GM21447 (cell line): ENCODE results near the gene TPK1.
"Not testable (repeated sequence)": the region's sequence is repeated elsewhere in the genome, so short reads cannot be mapped to it uniquely, and the experiment has no call there.

Experiments used
- ATAC-seq: cut with Tn5 transposase; IDR thresholded peaks from one replicate; pipeline ENCODE4 v1.9.1; 2021; ENCODE audit not compliant: unreplicated experiment

The TPK1 gene

DNA sequence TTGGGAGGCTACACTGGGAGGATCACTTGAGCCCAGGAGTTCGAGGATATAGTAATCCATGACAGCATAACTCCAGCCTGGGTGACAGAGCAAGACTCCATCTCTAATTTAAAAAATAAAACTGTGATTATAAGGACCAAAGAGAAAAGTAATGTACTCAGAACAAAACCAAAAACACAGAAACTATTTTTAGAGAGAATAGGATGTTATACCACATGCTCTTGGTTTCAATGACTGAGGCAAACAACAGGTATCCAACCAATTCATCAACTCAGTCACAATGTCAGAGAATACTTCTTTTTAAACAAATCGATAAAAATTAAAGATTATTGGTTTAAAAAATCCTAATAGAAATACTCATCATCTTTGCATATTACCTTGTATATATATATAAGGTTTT lies 186.7 kb downstream of the TPK1 start:
- ATAC-seq = no peak

- no peak for ATAC-seq
Measured at GRCh38 chr7:144641389-144642044, 194.3 kb downstream of the TPK1 start.

DNA sequence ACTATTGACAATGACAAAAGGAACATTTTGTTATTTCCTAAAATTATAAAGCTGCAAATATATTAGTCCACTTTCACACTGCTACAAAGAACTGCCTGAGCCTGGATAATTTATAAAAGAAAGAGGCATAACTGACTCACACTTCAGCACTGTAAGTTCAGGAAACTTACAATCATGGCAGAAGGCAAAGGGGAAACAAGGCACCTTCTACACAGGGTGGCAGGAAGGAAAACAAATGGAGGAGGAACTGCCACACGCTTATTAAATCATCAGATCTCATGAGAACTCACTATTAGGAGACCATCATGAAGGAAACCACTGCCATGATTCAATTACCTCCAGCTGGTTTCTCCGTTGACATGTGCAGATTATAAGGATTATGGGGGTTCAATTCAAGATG lies 203.1 kb downstream of the TPK1 start:
- ATAC-seq = no peak

DNA sequence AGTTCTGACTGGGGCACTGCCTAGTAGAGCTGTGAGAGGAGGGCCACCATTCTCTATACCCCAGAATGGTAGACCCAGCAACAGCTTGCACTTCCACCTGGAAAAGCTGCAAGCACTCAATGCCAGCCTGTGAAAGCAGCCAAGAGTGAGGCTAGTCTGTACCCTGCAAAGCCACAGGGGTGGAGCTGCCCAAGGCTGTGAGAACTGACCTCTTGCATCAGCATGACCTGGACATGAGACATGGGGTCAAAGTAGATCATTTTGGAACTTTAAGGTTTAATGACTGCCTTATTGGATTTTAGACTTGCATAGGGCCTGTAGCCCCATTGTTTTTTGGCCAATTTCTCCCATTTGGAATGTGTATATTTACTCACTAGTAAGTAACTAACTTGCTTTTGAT lies 206.3 kb downstream of the TPK1 start:
- no peak for ATAC-seq

DNA sequence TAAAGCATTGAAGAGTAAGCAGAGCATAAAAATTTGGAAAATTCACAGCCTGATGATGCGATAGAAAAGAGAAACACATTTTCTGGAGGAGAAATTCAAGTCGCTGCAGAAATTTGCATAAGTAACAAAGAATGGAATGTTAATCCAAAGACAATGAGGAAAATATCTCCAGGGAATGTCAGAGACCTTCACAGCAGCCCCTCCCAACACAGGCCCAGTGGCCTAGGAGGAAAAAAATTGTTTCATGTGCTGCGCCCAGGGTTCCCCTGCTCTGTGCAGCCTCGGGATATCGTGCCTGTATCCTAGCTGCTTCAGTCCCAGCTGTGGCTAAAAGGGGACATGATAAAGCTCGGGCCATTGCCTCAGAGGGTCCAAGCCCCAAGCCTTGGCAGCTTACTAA lies 206.8 kb downstream of the TPK1 start:
- ATAC-seq = no peak

DNA sequence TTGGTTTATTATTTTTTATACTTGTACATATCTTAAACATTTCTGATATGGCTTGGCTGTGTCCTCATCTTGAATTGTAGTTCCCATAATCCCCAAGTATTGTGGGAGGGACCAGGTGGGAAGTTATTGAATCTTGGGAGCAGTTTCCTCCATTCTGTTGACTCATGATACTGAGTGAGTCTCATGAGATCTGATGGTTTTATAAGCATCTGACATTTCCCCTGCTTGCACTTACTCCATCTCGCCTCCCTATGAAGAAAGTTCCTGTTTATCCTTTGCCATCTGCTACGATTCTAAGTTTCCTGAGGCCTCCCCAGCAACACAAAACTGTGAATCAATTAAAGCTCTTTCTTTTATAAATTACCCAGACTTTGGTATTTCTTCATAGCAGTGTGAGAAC lies 207.7 kb downstream of the TPK1 start:
- no peak for ATAC-seq

DNA sequence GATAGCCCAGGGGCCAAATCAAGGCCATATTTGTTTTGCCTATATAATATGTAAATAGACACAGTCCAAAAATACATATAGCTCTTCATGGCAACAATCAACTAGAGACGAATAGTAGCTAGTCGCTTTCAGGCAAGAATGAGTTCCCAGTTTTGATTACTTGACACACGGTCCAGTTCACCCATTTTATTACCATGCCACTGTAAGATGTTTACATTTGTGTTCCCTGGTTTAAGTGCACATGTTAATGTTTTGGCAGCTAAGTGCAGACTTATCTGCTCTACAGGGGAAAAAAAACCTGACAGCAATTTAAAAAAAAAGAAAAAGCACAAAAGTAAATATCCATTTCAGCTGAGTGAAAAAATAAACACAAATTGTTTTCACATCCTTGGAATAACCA lies 213.1 kb downstream of the TPK1 start:
- ATAC-seq = no peak

DNA sequence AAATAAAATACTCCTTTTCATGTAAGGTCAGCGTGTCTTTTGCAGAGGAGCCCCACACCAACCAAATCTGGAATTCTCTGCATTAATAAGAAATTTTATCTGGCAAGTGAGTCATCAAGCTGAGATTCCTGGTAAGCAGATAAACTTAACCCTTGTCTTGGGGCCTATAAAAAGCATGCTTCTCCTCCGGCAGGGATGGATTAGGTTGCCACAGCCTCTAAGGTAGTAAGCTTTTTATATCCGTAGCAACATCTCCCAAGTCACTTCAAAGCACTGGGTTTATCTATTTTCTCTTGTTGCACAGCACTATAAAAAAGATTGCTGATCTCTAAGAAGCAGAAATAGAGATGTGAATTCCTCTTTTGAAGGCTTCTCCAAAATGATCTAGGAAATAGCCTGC lies 229.6 kb downstream of the TPK1 start:
- no peak for ATAC-seq

DNA sequence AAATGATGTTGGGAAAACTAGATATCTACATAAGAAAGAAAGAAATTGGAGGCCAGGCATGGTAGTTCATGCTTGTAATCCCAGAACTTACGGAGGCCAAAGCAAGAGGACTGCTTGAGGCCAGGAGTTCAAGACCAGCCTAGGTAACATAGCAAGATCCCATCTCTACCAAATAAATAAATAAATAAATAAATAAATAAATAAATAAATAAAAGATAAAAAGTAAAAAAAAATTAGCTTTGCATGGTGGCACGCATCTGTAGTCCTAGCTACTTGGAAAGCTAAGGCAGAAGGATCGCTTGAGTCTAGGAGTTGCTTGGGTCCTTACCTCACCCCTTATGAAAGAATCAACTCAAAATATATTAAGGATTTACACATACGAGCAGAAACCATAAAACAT lies 238.9 kb downstream of the TPK1 start:
- ATAC-seq = no peak

DNA sequence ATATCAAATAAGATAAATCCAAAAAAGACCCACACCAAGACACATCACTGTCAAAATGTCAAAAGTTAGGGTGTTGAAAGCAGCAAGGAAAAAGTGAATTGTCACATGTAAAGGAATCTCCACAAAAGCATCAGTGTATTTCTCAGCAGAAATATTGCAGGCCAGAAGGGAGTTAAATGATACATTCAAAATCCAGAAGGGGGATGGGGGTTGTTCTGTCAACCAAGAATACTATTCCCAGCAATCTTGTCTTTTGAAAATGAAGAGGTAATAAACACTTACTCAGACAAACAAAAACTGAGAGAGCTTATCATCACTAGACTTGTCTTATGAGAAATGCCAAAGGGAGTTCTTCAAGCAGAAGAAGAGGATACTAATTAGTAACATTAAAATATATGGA lies 241.3 kb downstream of the TPK1 start:
- no peak for ATAC-seq

- no peak for ATAC-seq
Measured at GRCh38 chr7:144588559-144589051, 247.2 kb downstream of the TPK1 start.

GRCh38 chr7:144587701-144588100 lies 248.2 kb downstream of the TPK1 start:
- ATAC-seq = no peak

GRCh38 chr7:144584726-144585125 lies 251.1 kb downstream of the TPK1 start:
- ATAC-seq = no peak

DNA sequence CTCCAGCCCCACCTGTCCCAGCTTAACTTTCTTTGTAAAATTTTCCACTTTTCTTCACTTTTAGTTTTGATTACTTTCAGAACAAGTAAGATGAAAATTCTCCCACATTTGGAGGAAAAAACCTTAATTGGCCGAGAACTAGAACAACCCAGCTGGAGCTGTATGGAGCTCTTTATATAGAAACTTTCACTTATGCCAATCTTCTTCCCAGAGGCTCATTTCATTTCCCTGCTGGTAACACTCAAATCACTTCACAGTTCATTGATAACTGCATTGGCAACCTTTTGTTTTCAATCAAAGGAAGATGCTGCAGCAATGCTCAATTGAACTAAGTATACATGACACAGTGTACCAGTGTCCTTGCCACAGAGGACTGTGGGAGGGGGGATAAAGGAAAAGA lies 256.2 kb downstream of the TPK1 start:
- no peak for ATAC-seq

DNA sequence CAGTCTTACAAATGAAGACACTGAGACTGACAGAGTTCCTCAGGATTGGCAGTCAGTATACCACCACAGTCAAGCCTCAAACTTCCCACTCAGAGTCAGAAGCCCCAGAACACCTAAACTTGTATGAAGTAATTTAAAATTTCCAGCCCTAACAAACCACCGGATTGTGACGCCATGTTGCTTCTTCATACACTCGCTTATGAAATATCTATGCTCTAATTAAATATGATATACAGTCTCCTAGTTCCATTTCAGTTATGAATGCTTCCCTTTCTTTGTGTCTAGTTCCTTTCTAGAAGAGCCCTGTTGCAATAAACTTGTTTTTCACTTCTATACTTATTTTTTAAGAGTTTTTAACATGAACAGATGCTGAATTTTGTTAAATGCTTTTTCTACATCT lies 260.4 kb downstream of the TPK1 start:
- ATAC-seq = no peak

DNA sequence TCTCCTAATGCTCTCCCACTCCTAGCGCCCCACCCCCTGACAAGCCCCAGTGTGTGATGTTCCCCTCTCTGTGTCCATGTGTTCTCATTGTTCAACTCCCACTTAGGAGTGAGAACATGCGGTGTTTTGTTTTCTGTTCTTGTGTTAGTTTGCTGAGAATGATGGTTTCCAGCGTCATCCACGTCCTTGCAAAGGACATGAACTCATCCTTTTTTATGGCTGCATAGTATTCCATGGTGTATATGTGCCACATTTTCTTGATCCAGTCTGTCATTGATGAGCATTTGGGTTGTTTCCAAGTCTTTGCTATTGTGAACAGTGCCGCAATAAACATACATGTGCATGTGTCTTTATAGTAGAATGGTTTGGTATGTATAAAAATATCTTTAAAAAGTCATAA lies 261.1 kb downstream of the TPK1 start:
- ATAC-seq = not testable (repeated sequence)

DNA sequence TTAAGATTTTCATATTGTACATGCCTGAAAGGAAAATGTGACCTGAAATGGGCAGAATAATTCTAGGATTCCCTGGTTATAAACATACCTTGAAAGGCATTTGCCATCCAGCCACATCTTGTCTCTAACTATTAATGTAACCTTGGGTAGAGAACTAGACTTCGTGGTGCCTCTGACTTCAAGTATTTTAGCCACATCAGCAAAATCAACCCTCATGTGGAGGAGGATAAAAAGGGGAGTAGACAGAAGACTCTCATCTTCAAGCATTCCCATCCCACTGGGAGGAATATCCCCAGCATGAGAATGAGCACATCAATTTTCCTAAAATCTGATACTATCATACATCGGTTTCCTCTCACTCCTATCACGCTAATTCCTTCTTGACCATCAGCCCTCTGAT lies 267.6 kb downstream of the TPK1 start:
- ATAC-seq = no peak

DNA sequence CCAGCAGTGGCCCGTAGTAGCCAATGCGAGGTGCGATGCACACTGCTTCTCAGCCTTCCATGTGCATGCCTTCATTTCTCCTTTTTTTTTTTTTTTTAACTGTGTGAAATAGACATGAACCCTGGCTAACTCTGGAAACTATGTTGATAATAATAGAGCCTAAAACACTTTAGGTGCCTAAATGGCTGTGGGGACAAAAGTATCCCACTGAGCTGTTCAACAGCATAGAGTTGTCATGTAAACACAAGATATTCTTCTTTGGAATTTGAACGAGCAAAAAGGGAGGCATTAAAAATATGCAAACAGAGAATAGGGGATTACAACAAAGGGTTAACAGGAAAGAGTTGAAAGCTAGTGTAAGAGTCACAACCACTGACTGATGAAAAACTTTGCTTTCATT lies 270.3 kb downstream of the TPK1 start:
- no peak for ATAC-seq

DNA sequence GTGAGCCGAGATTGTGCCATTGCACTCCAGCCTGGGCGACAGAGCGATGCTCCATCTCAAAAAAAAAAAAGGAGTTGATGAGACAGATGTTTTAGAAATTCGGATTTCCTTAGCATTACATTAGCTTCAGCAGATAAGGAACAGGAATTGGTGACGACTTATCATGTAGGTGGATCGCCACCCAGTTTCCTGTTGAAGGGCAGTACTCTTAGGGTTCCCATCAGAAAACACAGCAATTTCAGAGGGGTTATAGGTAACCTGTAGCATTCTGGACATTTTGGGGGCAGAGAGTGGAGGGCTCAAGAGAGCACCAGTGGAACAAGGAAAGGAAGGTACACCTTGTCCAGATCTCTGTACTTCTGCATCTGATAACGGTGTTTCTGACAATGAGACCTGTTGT lies 286.0 kb downstream of the TPK1 start:
- no peak for ATAC-seq

DNA sequence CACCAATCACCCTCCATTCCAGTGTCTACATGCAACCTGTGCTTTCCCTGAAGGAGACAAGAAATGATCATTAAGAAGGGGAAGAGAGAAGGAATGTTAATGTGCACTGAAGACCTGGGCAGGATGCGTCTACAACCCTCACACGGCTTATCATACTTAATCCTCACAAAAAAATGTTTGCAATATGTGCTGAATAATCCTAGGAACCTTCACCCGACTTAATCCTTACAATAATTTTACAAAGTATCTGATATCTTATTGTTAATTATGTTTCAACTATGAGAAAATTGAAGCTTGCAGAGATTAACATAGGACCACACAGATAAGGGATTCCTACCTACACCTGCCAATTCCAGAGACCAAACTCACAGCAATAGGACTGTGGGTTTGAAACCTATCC lies 287.3 kb downstream of the TPK1 start:
- ATAC-seq = no peak

DNA sequence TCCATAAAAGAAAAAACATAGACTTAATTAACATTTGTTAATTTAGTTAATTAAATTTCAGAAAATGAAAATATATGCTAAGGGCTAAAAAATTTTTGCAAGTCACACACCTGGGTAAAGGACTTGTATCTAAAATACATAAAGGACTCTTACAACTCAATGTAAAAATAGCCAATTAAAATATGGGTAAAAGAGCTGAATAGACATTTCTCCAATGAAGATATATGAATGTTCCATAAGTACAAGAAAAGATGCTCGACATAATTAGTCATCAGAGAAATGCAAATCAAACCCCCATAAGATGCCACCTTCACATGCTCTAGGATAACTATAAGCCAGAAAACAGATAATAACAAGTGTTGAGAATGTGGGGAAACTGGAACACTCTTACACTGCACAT lies 288.0 kb downstream of the TPK1 start:
- ATAC-seq = no peak

DNA sequence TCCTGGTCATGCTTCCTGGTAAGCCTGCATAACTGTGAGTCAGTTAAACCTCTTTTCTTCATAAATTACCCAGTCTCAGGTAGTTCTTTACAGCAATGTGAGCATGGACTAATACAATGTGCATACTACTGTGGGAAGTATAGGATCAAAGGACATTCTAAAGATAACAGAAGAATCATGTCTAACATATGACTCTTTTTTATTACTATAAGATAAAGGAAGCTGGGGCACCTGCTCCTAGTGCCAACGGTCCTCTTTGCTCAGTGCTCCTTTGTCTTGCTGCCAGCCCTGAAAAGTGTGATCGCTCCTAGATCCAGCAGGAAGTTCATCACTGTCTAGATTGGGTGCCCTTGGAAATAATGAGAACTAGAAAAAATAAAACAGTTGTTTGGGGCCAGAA lies 289.1 kb downstream of the TPK1 start:
- ATAC-seq = no peak

DNA sequence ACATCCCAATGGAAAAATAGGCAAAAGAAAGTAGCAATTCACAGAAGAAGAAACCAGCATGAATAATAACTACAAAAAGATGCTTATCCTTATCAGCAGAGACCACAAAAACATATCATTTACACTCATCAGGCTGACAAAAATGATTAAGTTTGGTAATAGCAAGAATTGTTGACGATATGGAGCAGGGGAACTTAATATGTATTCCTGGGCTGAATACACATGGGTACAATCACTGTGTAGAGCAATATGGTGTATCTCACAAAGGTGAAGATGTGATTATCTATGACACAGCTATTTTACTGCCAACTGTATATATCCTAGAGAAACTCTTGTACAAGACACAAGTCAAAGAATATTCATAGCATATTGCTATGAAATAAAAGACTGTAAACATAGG lies 290.5 kb downstream of the TPK1 start:
- no peak for ATAC-seq
